ENCODE results near the gene RFTN1. TPM values are rescaled to one million over a fixed set of nuclear protein-coding genes. Genes with fewer than 3 reads are reported as not detected.
A peak's percentile ranks its signal among the peaks of the same experiment; 100 is the strongest.

The RFTN1 gene
- total and polyA plus RNA-seq, 4 donors: 33.8 to 82.5 (median 53.4) TPM

GRCh38 chr3:16550305-16550675, 36.8 kb upstream of the RFTN1 start:
- H3K36me3 ChIP-seq (ENCODE audit: control insufficient read depth in 4 of 4, insufficient read depth in 4 of 4, low read length in 4 of 4): no peaks in the 10 kb centered on the region
- peaks cover 0 to 7% (median 0%) of the 10 kb centered on the region in 5 donors for H3K4me1 ChIP-seq (ENCODE audit: control insufficient read depth in 5 of 5, insufficient read depth in 5 of 5, low read length in 5 of 5)
- WGBS, 2 donors: 47 to 59% methylated on average over 4 of the region's 4 CpGs
- H3K27ac ChIP-seq (ENCODE audit: low read depth in 1 of 2, low read length in 1 of 2): peak overlapping the region in 1 of 2 donors; percentile 48
- H3K27me3 ChIP-seq (ENCODE audit: control insufficient read depth in 3 of 3, insufficient read depth in 3 of 3, low read length in 2 of 3): no peaks in the 10 kb centered on the region
- ATAC-seq (ENCODE audit: insufficient read depth, low FRiP score): no peak
- H3K4me3 ChIP-seq: no peak overlapping the region
- H3K9ac ChIP-seq (ENCODE audit: insufficient read depth in 1 of 2, low read length in 2 of 2): peak overlapping the region in 1 of 2 donors; percentile 1
- H3K9me3 ChIP-seq (ENCODE audit: control insufficient read depth in 4 of 4, insufficient read depth in 3 of 4, low read length in 3 of 4): peaks cover 0 to 2% (median 0%) of the 10 kb centered on the region in 4 donors
- no peak for TF ChIP-seq CTCF (IDR thresholded peaks at IDR 0.05; ENCODE audit: control extremely low read depth, extremely low read depth)
- DNase-seq: peak in 1 of 3 donors; percentile 26

GRCh38 chr3:16548721-16549120, 35.2 kb upstream of the RFTN1 start:
- H3K4me1 ChIP-seq (ENCODE audit: control insufficient read depth in 5 of 5, insufficient read depth in 5 of 5, low read length in 5 of 5): peaks cover 0 to 7% (median 0%) of the 10 kb centered on the region in 5 donors
- H3K9me3 ChIP-seq (ENCODE audit: control insufficient read depth in 4 of 4, insufficient read depth in 3 of 4, low read length in 3 of 4): no peaks in the 10 kb centered on the region
- TF ChIP-seq CTCF (IDR thresholded peaks at IDR 0.05; ENCODE audit: control extremely low read depth, extremely low read depth): no peak
- no peak overlapping the region for H3K9ac ChIP-seq (ENCODE audit: insufficient read depth in 1 of 2, low read length in 2 of 2)
- WGBS, 2 donors: 75 to 77% methylated on average over 4 of the region's 4 CpGs
- H3K36me3 ChIP-seq (ENCODE audit: control insufficient read depth in 4 of 4, insufficient read depth in 4 of 4, low read length in 4 of 4): no peaks in the 10 kb centered on the region
- no peak overlapping the region for H3K4me3 ChIP-seq
- no peaks in the 10 kb centered on the region for H3K27me3 ChIP-seq (ENCODE audit: control insufficient read depth in 3 of 3, insufficient read depth in 3 of 3, low read length in 2 of 3)
- ATAC-seq (ENCODE audit: insufficient read depth, low FRiP score): no peak
- H3K27ac ChIP-seq (ENCODE audit: low read depth in 1 of 2, low read length in 1 of 2): no peak overlapping the region
- no peak for DNase-seq

GRCh38 chr3:16547561-16548357, 34.3 kb upstream of the RFTN1 start:
- TF ChIP-seq CTCF (IDR thresholded peaks at IDR 0.05; ENCODE audit: control extremely low read depth, extremely low read depth): no peak

More at GRCh38 chr3:16547561-16548357, 34.3 kb upstream of the RFTN1 start:
- no peaks in the 10 kb centered on the region for H3K9me3 ChIP-seq (ENCODE audit: control insufficient read depth in 4 of 4, insufficient read depth in 3 of 4, low read length in 3 of 4)
- DNase-seq (no peak), ATAC-seq (ENCODE audit: insufficient read depth, low FRiP score) (no peak)
- no peak overlapping the region for H3K27ac ChIP-seq (ENCODE audit: low read depth in 1 of 2, low read length in 1 of 2)
- H3K27me3 ChIP-seq (ENCODE audit: control insufficient read depth in 3 of 3, insufficient read depth in 3 of 3, low read length in 2 of 3): no peaks in the 10 kb centered on the region
- 87 to 92% methylated on average over 4 of the region's 4 CpGs for WGBS, 2 donors
- H3K9ac ChIP-seq (ENCODE audit: insufficient read depth in 1 of 2, low read length in 2 of 2): no peak overlapping the region
- no peak overlapping the region for H3K4me3 ChIP-seq
- H3K4me1 ChIP-seq (ENCODE audit: control insufficient read depth in 5 of 5, insufficient read depth in 5 of 5, low read length in 5 of 5): peaks cover 0 to 7% (median 0%) of the 10 kb centered on the region in 5 donors
- H3K36me3 ChIP-seq (ENCODE audit: control insufficient read depth in 4 of 4, insufficient read depth in 4 of 4, low read length in 4 of 4): no peaks in the 10 kb centered on the region
